Muscle layer of colon (tissue), 2 donors: Measurements from ENCODE around the gene DPP6.
"Not testable (repeated sequence)": the region's sequence is repeated elsewhere in the genome, so short reads cannot be mapped to it uniquely, and the experiment has no call there.

Experiments used
- H3K27ac ChIP-seq: one replicate; pipeline ENCODE4 v1.7.0; 2013; ENCODE audit warnings: low read depth, mild to moderate bottlenecking, low read length, moderate library complexity
- H3K27me3 ChIP-seq, 2 donors: one replicate each; pipeline ENCODE4 v1.7.0; 2013; ENCODE audit warnings: low read length in 2 of 2, mild to moderate bottlenecking in 2 of 2; ENCODE audit not compliant: insufficient read depth in 2 of 2, control insufficient read depth in 1 of 2
- H3K36me3 ChIP-seq: one replicate; pipeline ENCODE4 v1.7.0; 2013; ENCODE audit warnings: mild to moderate bottlenecking, low read length; ENCODE audit not compliant: insufficient read depth
- H3K4me1 ChIP-seq: one replicate; pipeline ENCODE4 v1.7.0; 2013; ENCODE audit warnings: mild to moderate bottlenecking, low read length; ENCODE audit not compliant: insufficient read depth
- H3K4me3 ChIP-seq, 2 donors: one replicate each; pipeline ENCODE4 v1.7.0; 2013; ENCODE audit warnings: low read length in 2 of 2, low read depth in 1 of 2, mild to moderate bottlenecking in 1 of 2, moderate library complexity in 1 of 2
- H3K9ac ChIP-seq: one replicate; pipeline ENCODE4 v1.7.0; 2013; ENCODE audit warnings: low read length
- H3K9me3 ChIP-seq: one replicate; pipeline ENCODE4 v1.7.0; 2013; ENCODE audit warnings: mild to moderate bottlenecking, low read length
- donor health status: abdominal sarcoma.
- donor health status: Adenocarcinoma of cecum.

DPP6 gene

GRCh38 chr7:154672659-154673415, 620.6 kb downstream of the DPP6 start:
- H3K4me3 ChIP-seq: no peak overlapping the region
- no peak overlapping the region for H3K9ac ChIP-seq
- no peaks in the 10 kb centered on the region for H3K27me3 ChIP-seq
- no peaks in the 10 kb centered on the region for H3K36me3 ChIP-seq
- no peak overlapping the region for H3K27ac ChIP-seq
- no peaks in the 10 kb centered on the region for H3K4me1 ChIP-seq
- no peaks in the 10 kb centered on the region for H3K9me3 ChIP-seq

DNA sequence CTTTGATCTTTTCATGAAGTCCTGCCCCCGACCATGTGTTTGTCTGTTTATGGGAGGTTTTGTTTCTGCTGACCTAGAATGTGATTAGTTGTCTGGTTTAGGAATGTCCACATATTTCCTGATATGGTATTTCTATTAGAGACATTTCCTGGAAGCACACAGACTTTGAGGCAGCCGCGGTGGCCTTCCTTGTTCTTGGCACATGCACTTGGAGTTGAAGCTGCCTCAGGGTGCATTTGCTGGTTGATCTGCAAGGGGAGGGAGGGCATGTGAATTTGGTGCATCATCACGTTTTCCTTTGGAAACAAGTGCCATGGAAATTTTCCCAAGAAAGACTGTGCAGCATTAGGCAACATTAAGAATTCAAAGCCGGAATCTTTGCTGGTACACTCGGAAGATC, 622.0 kb downstream of the DPP6 start:
- Histone ChIP-seq H3K4me1 (no peaks in the 10 kb centered on the region), H3K9ac (no peak overlapping the region), H3K9me3 (no peaks in the 10 kb centered on the region), H3K4me3 (no peak overlapping the region), H3K27ac (no peak overlapping the region), H3K36me3 (no peaks in the 10 kb centered on the region), H3K27me3 (no peaks in the 10 kb centered on the region)

- H3K9me3 ChIP-seq: no peaks in the 10 kb centered on the region
- no peak overlapping the region for H3K4me3 ChIP-seq
- no peaks in the 10 kb centered on the region for H3K36me3 ChIP-seq
- H3K27me3 ChIP-seq: no peaks in the 10 kb centered on the region
- no peaks in the 10 kb centered on the region for H3K4me1 ChIP-seq
- no peak overlapping the region for H3K9ac ChIP-seq
- H3K27ac ChIP-seq: no peak overlapping the region
Measured at GRCh38 chr7:154675560-154675959, 623.4 kb downstream of the DPP6 start.

- not testable (repeated sequence) for H3K27ac ChIP-seq, H3K9me3 ChIP-seq, H3K4me3 ChIP-seq, H3K4me1 ChIP-seq, H3K27me3 ChIP-seq, H3K9ac ChIP-seq, H3K36me3 ChIP-seq
Measured at GRCh38 chr7:154676033-154676421, 623.8 kb downstream of the DPP6 start.

DNA sequence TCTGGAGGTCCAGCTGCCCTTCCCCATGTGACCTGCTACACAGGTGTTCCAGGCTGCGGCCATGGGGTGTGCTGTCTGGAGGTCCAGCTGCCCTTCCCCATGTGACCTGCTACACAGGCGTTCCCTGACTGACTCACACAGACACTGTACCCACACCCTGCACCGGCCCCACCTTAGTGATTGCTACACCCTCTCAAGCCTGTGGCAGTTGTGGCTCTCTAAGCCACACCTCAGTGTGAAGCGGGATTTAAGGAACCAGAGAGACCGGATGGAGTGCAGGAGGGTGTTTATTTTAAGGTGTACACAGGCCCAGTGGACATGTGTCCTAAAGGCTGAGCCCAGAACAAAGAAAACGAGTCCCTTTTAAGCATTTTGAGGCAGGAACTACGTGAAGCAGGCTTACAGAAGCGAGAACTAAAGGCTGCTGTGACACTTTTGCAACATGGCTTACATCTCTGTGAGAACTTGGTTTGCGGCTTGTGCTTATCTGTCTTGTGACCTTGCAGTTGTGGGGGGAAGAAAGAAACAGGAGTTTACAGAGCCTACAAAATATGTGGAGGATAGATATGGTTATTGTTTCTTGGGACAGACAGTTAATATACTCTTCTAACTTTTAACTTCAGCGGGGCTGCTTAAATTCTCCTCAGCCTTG, 624.4 kb downstream of the DPP6 start:
- Histone ChIP-seq H3K27ac (no peak overlapping the region), H3K4me1 (no peaks in the 10 kb centered on the region), H3K9ac (no peak overlapping the region), H3K36me3 (no peaks in the 10 kb centered on the region), H3K27me3 (no peaks in the 10 kb centered on the region), H3K9me3 (no peaks in the 10 kb centered on the region), H3K4me3 (no peak overlapping the region)

GRCh38 chr7:154677454-154677853, 625.3 kb downstream of the DPP6 start:
- Histone ChIP-seq H3K27me3 (no peaks in the 10 kb centered on the region), H3K9me3 (no peaks in the 10 kb centered on the region), H3K9ac (no peak overlapping the region), H3K27ac (no peak overlapping the region), H3K36me3 (no peaks in the 10 kb centered on the region), H3K4me3 (no peak overlapping the region), H3K4me1 (no peaks in the 10 kb centered on the region)

DNA sequence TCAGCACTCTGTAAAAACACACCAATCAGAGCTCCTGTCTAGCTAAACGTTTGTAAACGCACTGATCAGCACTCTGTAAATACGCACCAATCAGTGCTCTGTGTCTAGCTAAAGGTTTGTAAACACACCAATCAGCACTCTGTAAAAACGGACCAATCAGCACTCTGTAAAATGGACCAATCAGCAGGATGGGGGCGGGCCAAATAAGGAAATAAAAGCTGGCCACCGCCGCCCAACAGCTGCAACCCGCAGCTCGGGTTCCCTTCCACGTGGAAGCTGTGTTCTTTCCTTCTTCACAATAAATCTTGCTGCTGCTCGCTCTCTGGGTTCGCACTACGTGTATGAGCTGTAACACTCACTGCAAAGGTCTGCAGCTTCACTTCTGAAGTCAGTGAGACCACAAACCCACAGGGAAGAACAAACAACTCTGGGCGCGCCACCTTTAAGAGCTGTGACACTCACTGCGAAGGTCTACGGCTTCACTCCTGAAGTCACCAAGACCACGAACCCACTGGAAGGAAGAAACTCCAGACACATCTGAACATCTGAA, 625.9 kb downstream of the DPP6 start:
- H3K9ac ChIP-seq: not testable (repeated sequence)

GRCh38 chr7:154679379-154680053, 627.3 kb downstream of the DPP6 start:
- Histone ChIP-seq H3K4me1 (peaks cover 3% of the 10 kb centered on the region), H3K9ac (no peak overlapping the region), H3K4me3 (no peak overlapping the region), H3K36me3 (no peaks in the 10 kb centered on the region), H3K27ac (no peak overlapping the region), H3K9me3 (no peaks in the 10 kb centered on the region), H3K27me3 (no peaks in the 10 kb centered on the region)

More for the DNA sequence above, 625.9 kb downstream of the DPP6 start:
- not testable (repeated sequence) for H3K4me1 ChIP-seq, H3K4me3 ChIP-seq, H3K9me3 ChIP-seq, H3K27me3 ChIP-seq, H3K36me3 ChIP-seq, H3K27ac ChIP-seq

- Histone ChIP-seq H3K36me3 (no peaks in the 10 kb centered on the region), H3K27me3 (no peaks in the 10 kb centered on the region), H3K9ac (no peak overlapping the region), H3K27ac (no peak overlapping the region), H3K4me1 (peaks cover 12% of the 10 kb centered on the region), H3K9me3 (no peaks in the 10 kb centered on the region), H3K4me3 (no peak overlapping the region)
Measured at GRCh38 chr7:154680894-154681659, 628.9 kb downstream of the DPP6 start.

GRCh38 chr7:154682003-154682402, 629.8 kb downstream of the DPP6 start:
- no peaks in the 10 kb centered on the region for H3K27me3 ChIP-seq
- no peak overlapping the region for H3K9ac ChIP-seq
- no peaks in the 10 kb centered on the region for H3K9me3 ChIP-seq
- H3K4me1 ChIP-seq: peaks cover 12% of the 10 kb centered on the region
- H3K4me3 ChIP-seq: no peak overlapping the region
- no peak overlapping the region for H3K27ac ChIP-seq
- no peaks in the 10 kb centered on the region for H3K36me3 ChIP-seq
